K562 (cell line): ENCODE results near the gene FGR. TPM values are rescaled to one million over a fixed set of nuclear protein-coding genes. Genes with fewer than 3 reads are reported as not detected.

Experiments used
- ATAC-seq: fragments of 200-7000 bp; cut with Tn5 transposase; 3 replicates; pipeline ENCODE4 v1.9.1; 2020; ENCODE audit warnings: moderate library complexity
- BruUV-seq: library from RNA; stranded (reverse); fragments of 400-500 nt; replicated peaks from 2 replicates; lab custom pipeline; 2021; lab: Mats Ljungman, UMichigan
- CTCF ChIA-PET: fragments of 300-600 bp; formaldehyde crosslinking; extraction: SDS; loops from one replicate; lab custom pipeline; 2021; ENCODE audit warnings: low intra/inter-chr PET ratio; lab: Yijun Ruan, JAX
- POLR2A ChIA-PET: fragments of 300-600, 350-650 bp; sonication (Branson Sonifier 250); formaldehyde crosslinking; extraction: SDS; loops from one replicate; lab custom pipeline; 2021; ENCODE audit warnings: antibody characterized with exemption, inconsistent platforms; lab: Yijun Ruan, JAX
- DNase-seq, 4 experiments: peaks; one replicate each; pipeline versions ENCODE4 v3.0.0 to v3.0.0-alpha.2; 2011 to 2018; ENCODE audit warnings: low spot score in 3 of 4, mixed read lengths in 3 of 4; ENCODE audit errors: extremely low read depth in 1 of 4
- FAIRE-seq: peaks from 2 replicates; lab custom pipeline; 2011; peaks lifted over from hg19 to GRCh38; lab: Jason Lieb, UNC
- H2AFZ ChIP-seq: 2 replicates; pipeline ENCODE4 v1.6.0; 2011; ENCODE audit warnings: low read depth, low read length, control low read depth, inconsistent platforms
- H3K27ac ChIP-seq: fragments of 200-600 bp; 3 replicates; pipeline ENCODE4 v1.8.0; 2011; ENCODE audit warnings: low read depth, mild to moderate bottlenecking, control low read depth, inconsistent platforms, low read length, moderate library complexity, mixed read lengths; ENCODE audit errors: extremely low read depth
- H3K27me3 ChIP-seq, 2 experiments: fragments of 300-600 bp in 1 of 2; 2 replicates in 1 of 2; 3 replicates in 1 of 2; pipeline versions ENCODE4 v1.6.0 to v1.8.0; 2011; ENCODE audit warnings: inconsistent platforms in 2 of 2, low read length in 2 of 2, mild to moderate bottlenecking in 1 of 2, mixed read lengths in 1 of 2, moderate library complexity in 1 of 2; ENCODE audit not compliant: control insufficient read depth in 2 of 2, insufficient read depth in 2 of 2
- H3K36me3 ChIP-seq: fragments of 300-600 bp; 3 replicates; pipeline ENCODE4 v1.8.0; 2011; ENCODE audit warnings: mild to moderate bottlenecking, low read length, inconsistent platforms; ENCODE audit not compliant: control insufficient read depth, insufficient read depth
- H3K4me1 ChIP-seq, 2 experiments: fragments of 200-600 bp in 1 of 2; replicated peaks in 1 of 2; 2 replicates in 1 of 2; 3 replicates in 1 of 2; pipeline versions ENCODE4 v1.5.1 to v1.8.0; 2011; ENCODE audit warnings: inconsistent platforms in 2 of 2, low read length in 2 of 2, mild to moderate bottlenecking in 1 of 2, mixed read lengths in 1 of 2, moderate library complexity in 1 of 2; ENCODE audit not compliant: control insufficient read depth in 2 of 2, insufficient read depth in 2 of 2
- H3K4me2 ChIP-seq: 2 replicates; pipeline ENCODE4 v1.6.1; 2011; ENCODE audit warnings: low read length, control low read depth, inconsistent platforms, mixed read lengths; ENCODE audit not compliant: insufficient read depth
- H3K4me3 ChIP-seq: fragments of 200-600 bp; sonication (generic), shearing (Covaris generic); 2 replicates; pipeline ENCODE4 v1.5.1; 2016; ENCODE audit warnings: control low read depth, inconsistent platforms
- H3K79me2 ChIP-seq: fragments of 200-600 bp; 3 replicates; pipeline ENCODE4 v1.8.0; 2011; ENCODE audit warnings: low read length, inconsistent platforms; ENCODE audit not compliant: control insufficient read depth, insufficient read depth
- H3K9ac ChIP-seq, 2 experiments: 2 replicates each; pipeline versions ENCODE4 v1.6.0 to v1.6.1; 2011; ENCODE audit warnings: low read depth in 2 of 2, low read length in 2 of 2, control low read depth in 1 of 2, inconsistent platforms in 1 of 2, mild to moderate bottlenecking in 1 of 2, mixed read lengths in 1 of 2; ENCODE audit not compliant: insufficient read depth in 1 of 2
- H3K9me1 ChIP-seq: one replicate; pipeline ENCODE4 v1.6.0; 2011; ENCODE audit warnings: inconsistent platforms, mild to moderate bottlenecking, low read length, moderate library complexity; ENCODE audit not compliant: control insufficient read depth, insufficient read depth
- H3K9me3 ChIP-seq: replicated peaks from 2 replicates; pipeline ENCODE4 v1.5.1; 2011; ENCODE audit warnings: low read depth, low read length, inconsistent platforms; ENCODE audit not compliant: control insufficient read depth, insufficient read depth
- H4K20me1 ChIP-seq: replicated peaks from 2 replicates; pipeline ENCODE4 v1.6.1; 2011; ENCODE audit warnings: low read length, inconsistent platforms, mixed read lengths; ENCODE audit not compliant: control insufficient read depth, insufficient read depth
- E2F3 ChIP-seq: fragments of 250-450 bp; sonication (Bioruptor Pico); IDR thresholded peaks from 2 replicates; pipeline ENCODE4 v1.4.0; 2020; ENCODE audit warnings: mild to moderate bottlenecking
- HMG20A ChIP-seq: fragments of 450-650 bp; formaldehyde crosslinking; conservative IDR thresholded peaks from 2 replicates; pipeline ENCODE4 v1.4.0; 2020; ENCODE audit warnings: mild to moderate bottlenecking, mixed read lengths
- ZNF445 ChIP-seq: fragments of 250-450 bp; sonication (Bioruptor Pico); IDR thresholded peaks from 2 replicates; pipeline ENCODE4 v1.4.0; 2020; ENCODE audit warnings: low read depth, mild to moderate bottlenecking, moderate library complexity
- WGBS: fragments of 100-300 bp; shearing (Covaris generic); methylation state at CpG from one replicate; pipeline ENCODE4 v1.1.6; 2016; ENCODE audit warnings: low coverage, mixed read lengths; ENCODE audit not compliant: insufficient coverage; ENCODE audit errors: missing lambda C conversion rate; 5-methylcytosine and 5-hydroxymethylcytosine counted together
- in situ Hi-C: fragments of 300-500 bp; cut with MboI; formaldehyde crosslinking; loops from 4 replicates; pipeline ENCODE4 v1.15.0; 2018; ENCODE audit warnings: inconsistent platforms, mixed read lengths
- intact Hi-C: fragments of 100-400 bp; cut with micrococcal nuclease; formaldehyde crosslinking; loops from 2 replicates; pipeline ENCODE4 v1.14.2; 2022
- polyA plus RNA-seq, 8 experiments: library from polyadenylated mRNA; depleted of rRNA in 4 of 8; stranded (reverse) in 5 of 8; unstranded in 3 of 8; fragments of >200 nt; fragmentation: Nextera tagmentation in 2 of 8; fragmentation: Illumina TruSeq in 1 of 8; extraction: Ambion mirVana in 2 of 8; extraction: Trizol in 1 of 8; gene quantifications; 2 replicates each; pipeline versions ENCODE4 v1.2.1 to v1.2.3, GENCODE V29; 2011 to 2014; ENCODE audit warnings: inconsistent platforms in 1 of 8, missing spikeins in 1 of 8
- total RNA-seq, 7 experiments: library from RNA; depleted of rRNA in 6 of 7; stranded (reverse); fragments of >200 nt in 6 of 7; fragmentation: Illumina TruSeq in 2 of 7; extraction: Trizol in 2 of 7; gene quantifications; 2 replicates each; pipeline versions ENCODE4 v1.2.1 to v1.2.3, GENCODE V29; 2011 to 2021; ENCODE audit warnings: low replicate concordance in 1 of 7
- TF ChIP-seq, protein P1 (sequence below): fragments of 450-650 bp; IDR thresholded peaks from 2 replicates; pipeline ENCODE4 v1.6.1; 2016; ENCODE audit warnings: low read depth
- TF ChIP-seq, protein P2 (sequence below), 2 experiments: fragments of 450-650 bp; formaldehyde crosslinking in 1 of 2; IDR thresholded peaks; 2 replicates each; pipeline versions ENCODE4 v1.4.0 to v1.6.1; 2014 to 2020; ENCODE audit warnings: mild to moderate bottlenecking in 2 of 2, borderline replicate concordance in 1 of 2, low read depth in 1 of 2

The FGR gene
- total and polyA plus RNA-seq, 9 of the 15 experiments (the other 6 are each of a cell fraction or from before 2014, with no cell fraction given) = 0.04 to 0.11 TPM; not detected in 7

DNA sequence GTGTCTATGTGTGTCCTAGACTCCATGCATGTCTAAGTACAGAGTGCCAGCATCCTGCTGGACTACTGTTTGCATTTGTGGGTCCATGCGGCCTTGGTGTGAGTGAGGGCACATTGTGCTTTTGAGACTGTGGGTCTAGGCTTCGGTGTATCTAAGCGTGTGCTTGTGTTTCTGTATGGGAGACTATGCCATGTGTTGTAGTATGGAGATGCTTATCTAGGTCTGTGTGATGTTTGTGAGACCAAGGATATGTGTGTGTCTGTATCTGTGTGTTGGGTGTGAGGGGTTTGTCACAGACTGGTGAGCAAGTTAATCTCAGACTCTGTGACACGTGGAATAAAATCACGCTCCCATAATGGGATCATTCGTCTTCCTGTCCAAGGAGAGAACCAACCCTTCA lies 45.5 kb downstream of the FGR start:
- in situ Hi-C loops (no loop called here), intact Hi-C loops (no loop called here)
- no peaks in the 10 kb centered on the region for H3K9me3 ChIP-seq
- H3K4me3 ChIP-seq = no peak overlapping the region
- peaks cover 62% of the 10 kb centered on the region for H3K79me2 ChIP-seq
- peaks cover 35% of the 10 kb centered on the region for H4K20me1 ChIP-seq
- H3K27ac ChIP-seq = no peak overlapping the region
- peaks cover 0 to 48% of the 10 kb centered on the region in 2 experiments; a peak in 3 of 5 replicates for H3K4me1 ChIP-seq
- POLR2A ChIA-PET = interaction anchor here (0.7 to 4.5 kb wide), 3 partner anchors 9 to 335 kb away, joined by 3 to 28 read pairs (median 4); no protein-coding TSS in a partner anchor
- no peak for ATAC-seq
- H3K9ac ChIP-seq = no peak overlapping the region
- DNase-seq = no peak
- no peaks in the 10 kb centered on the region for H3K27me3 ChIP-seq
- 86% methylated on average over 6 of the region's 6 CpGs for WGBS
- BruUV-seq = no TSS peak
- peak; percentile 77 for FAIRE-seq
- H3K36me3 ChIP-seq = peaks cover 37% of the 10 kb centered on the region; the same call in 2 of the 3 replicates
- H3K4me2 ChIP-seq = no peak overlapping the region
- peaks cover 5% of the 10 kb centered on the region for H3K9me1 ChIP-seq
- CTCF ChIA-PET = no interaction called here
- no peak overlapping the region for H2AFZ ChIP-seq
- TF ChIP-seq E2F3 (CRISPR knock-in tag) (no peak), ZNF445 (CRISPR knock-in tag) (no peak), HMG20A (no peak)
- TF ChIP-seq, protein P1, sequence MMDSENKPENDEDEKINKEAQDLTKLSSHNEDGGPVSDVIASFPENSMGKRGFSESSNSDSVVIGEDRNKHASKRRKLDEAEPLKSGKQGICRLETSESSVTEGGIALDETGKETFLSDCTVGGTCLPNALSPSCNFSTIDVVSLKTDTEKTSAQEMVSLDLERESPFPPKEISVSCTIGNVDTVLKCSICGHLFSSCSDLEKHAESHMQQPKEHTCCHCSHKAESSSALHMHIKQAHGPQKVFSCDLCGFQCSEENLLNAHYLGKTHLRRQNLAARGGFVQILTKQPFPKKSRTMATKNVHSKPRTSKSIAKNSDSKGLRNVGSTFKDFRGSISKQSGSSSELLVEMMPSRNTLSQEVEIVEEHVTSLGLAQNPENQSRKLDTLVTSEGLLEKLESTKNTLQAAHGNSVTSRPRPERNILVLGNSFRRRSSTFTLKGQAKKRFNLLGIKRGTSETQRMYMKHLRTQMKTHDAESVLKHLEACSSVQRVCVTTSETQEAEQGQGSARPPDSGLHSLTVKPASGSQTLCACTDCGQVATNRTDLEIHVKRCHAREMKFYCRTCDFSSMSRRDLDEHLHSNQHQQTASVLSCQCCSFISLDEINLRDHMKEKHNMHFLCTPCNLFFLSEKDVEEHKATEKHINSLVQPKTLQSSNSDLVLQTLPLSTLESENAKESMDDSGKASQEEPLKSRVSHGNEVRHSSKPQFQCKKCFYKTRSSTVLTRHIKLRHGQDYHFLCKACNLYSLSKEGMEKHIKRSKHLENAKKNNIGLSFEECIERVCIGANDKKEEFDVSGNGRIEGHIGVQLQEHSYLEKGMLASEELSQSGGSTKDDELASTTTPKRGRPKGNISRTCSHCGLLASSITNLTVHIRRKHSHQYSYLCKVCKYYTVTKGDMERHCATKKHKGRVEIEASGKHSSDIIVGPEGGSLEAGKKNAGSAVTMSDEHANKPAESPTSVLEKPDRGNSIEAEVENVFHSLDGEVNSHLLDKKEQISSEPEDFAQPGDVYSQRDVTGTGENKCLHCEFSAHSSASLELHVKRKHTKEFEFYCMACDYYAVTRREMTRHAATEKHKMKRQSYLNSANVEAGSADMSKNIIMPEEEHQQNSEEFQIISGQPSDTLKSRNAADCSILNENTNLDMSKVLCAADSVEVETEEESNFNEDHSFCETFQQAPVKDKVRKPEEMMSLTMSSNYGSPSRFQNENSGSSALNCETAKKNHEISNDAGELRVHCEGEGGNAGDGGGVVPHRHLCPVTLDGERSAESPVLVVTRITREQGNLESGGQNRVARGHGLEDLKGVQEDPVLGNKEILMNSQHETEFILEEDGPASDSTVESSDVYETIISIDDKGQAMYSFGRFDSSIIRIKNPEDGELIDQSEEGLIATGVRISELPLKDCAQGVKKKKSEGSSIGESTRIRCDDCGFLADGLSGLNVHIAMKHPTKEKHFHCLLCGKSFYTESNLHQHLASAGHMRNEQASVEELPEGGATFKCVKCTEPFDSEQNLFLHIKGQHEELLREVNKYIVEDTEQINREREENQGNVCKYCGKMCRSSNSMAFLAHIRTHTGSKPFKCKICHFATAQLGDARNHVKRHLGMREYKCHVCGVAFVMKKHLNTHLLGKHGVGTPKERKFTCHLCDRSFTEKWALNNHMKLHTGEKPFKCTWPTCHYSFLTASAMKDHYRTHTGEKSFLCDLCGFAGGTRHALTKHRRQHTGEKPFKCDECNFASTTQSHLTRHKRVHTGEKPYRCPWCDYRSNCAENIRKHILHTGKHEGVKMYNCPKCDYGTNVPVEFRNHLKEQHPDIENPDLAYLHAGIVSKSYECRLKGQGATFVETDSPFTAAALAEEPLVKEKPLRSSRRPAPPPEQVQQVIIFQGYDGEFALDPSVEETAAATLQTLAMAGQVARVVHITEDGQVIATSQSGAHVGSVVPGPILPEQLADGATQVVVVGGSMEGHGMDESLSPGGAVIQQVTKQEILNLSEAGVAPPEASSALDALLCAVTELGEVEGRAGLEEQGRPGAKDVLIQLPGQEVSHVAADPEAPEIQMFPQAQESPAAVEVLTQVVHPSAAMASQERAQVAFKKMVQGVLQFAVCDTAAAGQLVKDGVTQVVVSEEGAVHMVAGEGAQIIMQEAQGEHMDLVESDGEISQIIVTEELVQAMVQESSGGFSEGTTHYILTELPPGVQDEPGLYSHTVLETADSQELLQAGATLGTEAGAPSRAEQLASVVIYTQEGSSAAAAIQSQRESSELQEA = no peak
- TF ChIP-seq, protein P2, sequence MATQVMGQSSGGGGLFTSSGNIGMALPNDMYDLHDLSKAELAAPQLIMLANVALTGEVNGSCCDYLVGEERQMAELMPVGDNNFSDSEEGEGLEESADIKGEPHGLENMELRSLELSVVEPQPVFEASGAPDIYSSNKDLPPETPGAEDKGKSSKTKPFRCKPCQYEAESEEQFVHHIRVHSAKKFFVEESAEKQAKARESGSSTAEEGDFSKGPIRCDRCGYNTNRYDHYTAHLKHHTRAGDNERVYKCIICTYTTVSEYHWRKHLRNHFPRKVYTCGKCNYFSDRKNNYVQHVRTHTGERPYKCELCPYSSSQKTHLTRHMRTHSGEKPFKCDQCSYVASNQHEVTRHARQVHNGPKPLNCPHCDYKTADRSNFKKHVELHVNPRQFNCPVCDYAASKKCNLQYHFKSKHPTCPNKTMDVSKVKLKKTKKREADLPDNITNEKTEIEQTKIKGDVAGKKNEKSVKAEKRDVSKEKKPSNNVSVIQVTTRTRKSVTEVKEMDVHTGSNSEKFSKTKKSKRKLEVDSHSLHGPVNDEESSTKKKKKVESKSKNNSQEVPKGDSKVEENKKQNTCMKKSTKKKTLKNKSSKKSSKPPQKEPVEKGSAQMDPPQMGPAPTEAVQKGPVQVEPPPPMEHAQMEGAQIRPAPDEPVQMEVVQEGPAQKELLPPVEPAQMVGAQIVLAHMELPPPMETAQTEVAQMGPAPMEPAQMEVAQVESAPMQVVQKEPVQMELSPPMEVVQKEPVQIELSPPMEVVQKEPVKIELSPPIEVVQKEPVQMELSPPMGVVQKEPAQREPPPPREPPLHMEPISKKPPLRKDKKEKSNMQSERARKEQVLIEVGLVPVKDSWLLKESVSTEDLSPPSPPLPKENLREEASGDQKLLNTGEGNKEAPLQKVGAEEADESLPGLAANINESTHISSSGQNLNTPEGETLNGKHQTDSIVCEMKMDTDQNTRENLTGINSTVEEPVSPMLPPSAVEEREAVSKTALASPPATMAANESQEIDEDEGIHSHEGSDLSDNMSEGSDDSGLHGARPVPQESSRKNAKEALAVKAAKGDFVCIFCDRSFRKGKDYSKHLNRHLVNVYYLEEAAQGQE (IDR thresholded peaks at IDR 0.05; ENCODE audit: borderline replicate concordance) = no peak
- TF ChIP-seq, protein P2 (CRISPR knock-in tag; IDR thresholded peaks at IDR 0.05; ENCODE audit: low read depth) = no peak
